ENCODE results near the gene RABGEF1.
"Not testable (repeated sequence)": the region's sequence is repeated elsewhere in the genome, so short reads cannot be mapped to it uniquely, and the experiment has no call there.

The RABGEF1 gene

DNA sequence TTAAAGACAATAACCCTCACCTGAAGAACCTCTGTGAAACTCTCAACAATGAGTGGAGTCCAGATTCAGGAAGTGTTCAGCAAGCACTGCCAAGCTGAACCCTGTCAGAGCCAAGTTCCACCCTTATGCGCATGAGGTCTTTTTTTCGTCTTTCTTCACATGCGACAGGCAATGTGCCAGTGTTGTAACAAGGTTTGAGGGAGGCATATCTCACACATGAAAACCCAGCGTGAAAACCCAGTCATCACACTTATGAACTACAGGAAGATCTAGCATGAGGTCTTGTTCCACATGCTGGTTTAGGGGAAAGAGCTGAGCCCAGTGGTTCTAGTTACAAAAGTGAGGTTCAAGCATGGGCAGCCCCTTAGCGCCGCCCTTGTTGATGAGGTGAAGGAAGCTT, 49.7 kb downstream of the RABGEF1 start:
- no peaks in the 10 kb centered on the region for H3K4me1 Mint-ChIP-seq (ENCODE audit: low read depth)
- H3K9me3 Mint-ChIP-seq: no peaks in the 10 kb centered on the region
- H3K4me3 Mint-ChIP-seq: no peak overlapping the region
- H3K27ac Mint-ChIP-seq: no peak overlapping the region
- H3K27me3 Mint-ChIP-seq: no peaks in the 10 kb centered on the region
- H3K36me3 Mint-ChIP-seq (ENCODE audit: low read depth): peaks cover 43% of the 10 kb centered on the region

- Mint-ChIP-seq H3K4me3 (no peak overlapping the region), H3K9me3 (no peaks in the 10 kb centered on the region), H3K36me3 (ENCODE audit: low read depth) (peaks cover 44% of the 10 kb centered on the region), H3K4me1 (ENCODE audit: low read depth) (no peaks in the 10 kb centered on the region), H3K27ac (no peak overlapping the region), H3K27me3 (no peaks in the 10 kb centered on the region)
Measured at GRCh38 chr7:66790725-66791124, 50.2 kb downstream of the RABGEF1 start.

GRCh38 chr7:66800591-66800990, 60.1 kb downstream of the RABGEF1 start:
- H3K27ac Mint-ChIP-seq: no peak overlapping the region
- peaks cover 49% of the 10 kb centered on the region for H3K36me3 Mint-ChIP-seq (ENCODE audit: low read depth)
- no peaks in the 10 kb centered on the region for H3K9me3 Mint-ChIP-seq
- H3K27me3 Mint-ChIP-seq: no peaks in the 10 kb centered on the region
- no peak overlapping the region for H3K4me3 Mint-ChIP-seq
- H3K4me1 Mint-ChIP-seq (ENCODE audit: low read depth): no peaks in the 10 kb centered on the region

DNA sequence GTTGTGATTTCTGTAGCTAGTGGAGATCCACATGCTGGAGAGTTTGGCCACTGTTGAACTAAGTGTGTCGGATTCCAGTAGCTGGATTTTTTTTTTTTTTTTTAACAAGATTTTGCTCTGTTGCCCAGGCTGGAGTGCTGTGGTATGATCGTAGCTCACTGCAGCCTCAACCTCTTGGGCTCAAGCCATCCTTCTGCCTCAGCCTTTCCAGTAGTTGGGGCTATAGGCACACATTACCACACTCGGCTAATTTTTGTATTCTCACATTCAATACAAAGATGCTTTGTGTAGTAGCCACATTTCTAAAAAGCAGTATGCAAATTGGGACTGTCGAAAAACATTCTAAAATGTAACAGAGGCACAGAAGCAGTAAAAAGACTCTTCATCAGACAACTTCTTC, 63.5 kb downstream of the RABGEF1 start:
- H3K4me1 Mint-ChIP-seq (ENCODE audit: low read depth): no peaks in the 10 kb centered on the region
- H3K27me3 Mint-ChIP-seq: no peaks in the 10 kb centered on the region
- H3K27ac Mint-ChIP-seq: no peak overlapping the region
- peaks cover 49% of the 10 kb centered on the region for H3K36me3 Mint-ChIP-seq (ENCODE audit: low read depth)
- no peak overlapping the region for H3K4me3 Mint-ChIP-seq
- no peaks in the 10 kb centered on the region for H3K9me3 Mint-ChIP-seq

GRCh38 chr7:66807736-66808135, 67.2 kb downstream of the RABGEF1 start:
- Mint-ChIP-seq H3K27me3 (no peaks in the 10 kb centered on the region), H3K4me3 (no peak overlapping the region), H3K36me3 (ENCODE audit: low read depth) (peaks cover 50% of the 10 kb centered on the region), H3K9me3 (no peaks in the 10 kb centered on the region), H3K4me1 (ENCODE audit: low read depth) (no peaks in the 10 kb centered on the region), H3K27ac (no peak overlapping the region)

DNA sequence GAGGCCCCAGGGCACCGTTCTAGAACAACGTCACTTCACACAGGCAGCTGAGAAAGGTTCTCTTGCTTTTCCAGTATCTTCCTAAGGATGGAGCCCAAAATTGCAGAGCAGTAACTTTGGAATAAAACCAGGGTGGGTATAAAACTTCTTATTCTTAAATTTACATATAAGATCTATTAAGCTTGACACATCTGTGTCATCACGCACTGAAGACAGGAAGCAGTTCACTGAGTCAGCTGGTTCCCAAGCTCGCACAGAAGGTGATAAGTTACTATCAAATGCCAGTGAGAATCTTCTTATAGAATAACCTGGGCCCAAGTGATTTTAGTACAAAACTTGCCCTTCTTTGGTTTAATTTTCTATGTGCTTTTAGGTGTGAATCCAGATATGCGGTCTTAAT, 70.2 kb downstream of the RABGEF1 start:
- Mint-ChIP-seq H3K27ac (peak overlapping the region; percentile 31), H3K9me3 (no peaks in the 10 kb centered on the region), H3K27me3 (no peaks in the 10 kb centered on the region), H3K4me1 (ENCODE audit: low read depth) (no peaks in the 10 kb centered on the region), H3K36me3 (ENCODE audit: low read depth) (peaks cover 38% of the 10 kb centered on the region), H3K4me3 (no peak overlapping the region)

GRCh38 chr7:66815186-66815875, 74.8 kb downstream of the RABGEF1 start:
- not testable (repeated sequence) for H3K4me1 Mint-ChIP-seq (ENCODE audit: low read depth); H3K27ac Mint-ChIP-seq; H3K9me3 Mint-ChIP-seq; H3K4me3 Mint-ChIP-seq; H3K27me3 Mint-ChIP-seq
- peaks cover 13% of the 10 kb centered on the region for H3K36me3 Mint-ChIP-seq (ENCODE audit: low read depth)

GRCh38 chr7:66815951-66816350, 75.4 kb downstream of the RABGEF1 start:
- Mint-ChIP-seq H3K27me3 (no peaks in the 10 kb centered on the region), H3K36me3 (ENCODE audit: low read depth) (peaks cover 7% of the 10 kb centered on the region)

GRCh38 chr7:66816658-66817057, 76.1 kb downstream of the RABGEF1 start:
- not testable (repeated sequence) for H3K36me3 Mint-ChIP-seq (ENCODE audit: low read depth); H3K27ac Mint-ChIP-seq; H3K27me3 Mint-ChIP-seq; H3K4me3 Mint-ChIP-seq; H3K4me1 Mint-ChIP-seq (ENCODE audit: low read depth); H3K9me3 Mint-ChIP-seq

More at GRCh38 chr7:66815951-66816350, 75.4 kb downstream of the RABGEF1 start:
- no peaks in the 10 kb centered on the region for H3K9me3 Mint-ChIP-seq
- peaks cover 5% of the 10 kb centered on the region for H3K4me1 Mint-ChIP-seq (ENCODE audit: low read depth)
- H3K4me3 Mint-ChIP-seq: no peak overlapping the region
- no peak overlapping the region for H3K27ac Mint-ChIP-seq

DNA sequence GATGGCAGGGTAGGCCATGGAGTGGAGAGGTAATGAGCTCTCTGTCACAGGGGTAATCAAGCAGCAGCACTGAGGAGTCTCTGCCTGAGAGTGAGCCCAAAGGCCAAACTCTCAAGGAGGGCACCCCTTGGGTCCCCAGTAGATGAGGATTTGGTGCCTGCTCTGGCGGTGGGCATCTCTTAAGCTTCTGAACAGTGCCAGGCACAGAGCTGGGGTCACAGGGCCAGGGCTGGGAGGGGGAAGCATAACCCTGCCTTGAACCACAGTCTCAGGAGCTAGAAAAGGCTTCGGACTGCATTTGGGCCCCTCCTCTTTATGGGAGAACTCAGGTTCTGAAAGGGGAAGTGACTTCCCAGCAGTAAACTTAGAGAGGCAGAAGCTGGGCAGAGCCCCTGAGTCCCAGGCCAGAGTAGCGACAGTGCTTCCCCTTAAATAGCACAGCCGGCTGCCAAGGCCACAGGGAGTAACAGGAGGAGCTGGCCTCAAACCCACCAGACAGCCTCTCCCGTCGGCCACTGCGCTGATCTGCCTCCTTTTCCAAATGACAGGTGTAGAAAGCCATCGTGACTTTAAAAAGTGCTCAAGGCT, 76.8 kb downstream of the RABGEF1 start:
- H3K27me3 Mint-ChIP-seq; H3K27ac Mint-ChIP-seq; H3K36me3 Mint-ChIP-seq (ENCODE audit: low read depth); H3K9me3 Mint-ChIP-seq; H3K4me1 Mint-ChIP-seq (ENCODE audit: low read depth); H3K4me3 Mint-ChIP-seq: not testable (repeated sequence)

DNA sequence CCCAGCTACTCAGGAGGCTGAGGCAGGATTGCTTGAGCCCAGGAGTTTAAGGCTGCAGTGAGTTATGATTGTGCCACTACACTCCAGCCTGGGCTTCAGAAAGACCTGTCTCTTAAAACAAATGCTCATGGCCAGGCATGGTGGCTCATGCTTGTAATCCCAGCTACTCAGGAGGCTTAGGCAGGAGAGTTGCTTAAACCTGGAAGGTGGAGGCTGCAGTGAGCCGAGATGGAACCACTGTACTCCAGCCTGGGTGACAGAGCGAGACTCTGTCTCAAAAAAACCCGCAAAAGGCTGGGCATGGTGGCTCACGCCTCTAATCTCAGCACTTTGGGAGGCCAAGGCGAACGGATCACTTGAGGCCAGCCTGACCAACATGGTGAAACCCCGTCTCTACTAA, 77.4 kb downstream of the RABGEF1 start:
- H3K9me3 Mint-ChIP-seq; H3K27ac Mint-ChIP-seq; H3K4me3 Mint-ChIP-seq; H3K27me3 Mint-ChIP-seq; H3K4me1 Mint-ChIP-seq (ENCODE audit: low read depth); H3K36me3 Mint-ChIP-seq (ENCODE audit: low read depth): not testable (repeated sequence)

GRCh38 chr7:66824041-66824440, 83.5 kb downstream of the RABGEF1 start:
- no peaks in the 10 kb centered on the region for H3K27me3 Mint-ChIP-seq
- no peak overlapping the region for H3K4me3 Mint-ChIP-seq
- H3K27ac Mint-ChIP-seq: no peak overlapping the region
- H3K36me3 Mint-ChIP-seq (ENCODE audit: low read depth): no peaks in the 10 kb centered on the region
- no peaks in the 10 kb centered on the region for H3K4me1 Mint-ChIP-seq (ENCODE audit: low read depth)
- no peaks in the 10 kb centered on the region for H3K9me3 Mint-ChIP-seq

GRCh38 chr7:66825538-66825937, 85.0 kb downstream of the RABGEF1 start:
- H3K4me3 Mint-ChIP-seq: not testable (repeated sequence)

GRCh38 chr7:66826649-66827048, 86.1 kb downstream of the RABGEF1 start:
- Mint-ChIP-seq H3K27me3 (no peaks in the 10 kb centered on the region), H3K9me3 (no peaks in the 10 kb centered on the region), H3K27ac (no peak overlapping the region), H3K4me1 (ENCODE audit: low read depth) (no peaks in the 10 kb centered on the region), H3K36me3 (ENCODE audit: low read depth) (no peaks in the 10 kb centered on the region), H3K4me3 (no peak overlapping the region)

More at GRCh38 chr7:66825538-66825937, 85.0 kb downstream of the RABGEF1 start:
- H3K4me1 Mint-ChIP-seq (ENCODE audit: low read depth); H3K27ac Mint-ChIP-seq; H3K27me3 Mint-ChIP-seq; H3K36me3 Mint-ChIP-seq (ENCODE audit: low read depth); H3K9me3 Mint-ChIP-seq: not testable (repeated sequence)

DNA sequence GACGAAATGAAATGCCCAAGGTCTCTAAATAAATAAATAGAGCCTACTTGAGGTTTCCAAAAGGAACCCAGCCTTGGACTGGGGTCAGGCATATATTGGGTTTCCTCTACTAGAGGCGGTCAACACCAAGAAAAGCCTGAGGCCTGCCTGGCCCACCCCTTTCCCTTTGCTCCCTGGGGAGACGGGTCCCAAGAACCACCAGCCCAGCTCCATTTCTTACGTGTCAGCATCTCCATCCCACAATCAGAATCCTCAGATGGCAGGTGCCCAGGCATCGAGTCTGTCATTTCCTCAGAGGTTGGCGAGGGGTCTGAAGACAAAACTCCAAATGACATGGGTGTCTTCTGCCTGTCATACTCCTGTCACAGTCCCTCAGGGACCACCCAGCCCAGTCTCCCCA, 90.4 kb downstream of the RABGEF1 start:
- H3K27me3 Mint-ChIP-seq; H3K9me3 Mint-ChIP-seq; H3K4me1 Mint-ChIP-seq (ENCODE audit: low read depth); H3K4me3 Mint-ChIP-seq; H3K27ac Mint-ChIP-seq; H3K36me3 Mint-ChIP-seq (ENCODE audit: low read depth): not testable (repeated sequence)
